Endothelial cell (in vitro differentiated cells): ENCODE data around the gene DCBLD2. TPM values are rescaled to one million over a fixed set of nuclear protein-coding genes. Genes with fewer than 3 reads are reported as not detected.
"Not testable (repeated sequence)": the region's sequence is repeated elsewhere in the genome, so short reads cannot be mapped to it uniquely, and the experiment has no call there.

Source experiments
- DNase-seq: peaks from one replicate; pipeline ENCODE4 v3.0.0; 2021; ENCODE audit warnings: low spot score
- H3K27ac Mint-ChIP-seq: one replicate; pipeline ENCODE4 v1.8.0; 2021; ENCODE audit warnings: mixed read lengths, inconsistent platforms; ENCODE audit not compliant: unreplicated experiment
- H3K27me3 Mint-ChIP-seq: one replicate; pipeline ENCODE4 v1.8.0; 2021; ENCODE audit warnings: mild to moderate bottlenecking, moderate library complexity, mixed read lengths, inconsistent platforms; ENCODE audit not compliant: unreplicated experiment
- H3K36me3 Mint-ChIP-seq: one replicate; pipeline ENCODE4 v1.8.0; 2021; ENCODE audit warnings: mild to moderate bottlenecking, low read depth, mixed read lengths, inconsistent platforms; ENCODE audit not compliant: unreplicated experiment
- H3K4me1 Mint-ChIP-seq: one replicate; pipeline ENCODE4 v1.8.0; 2021; ENCODE audit warnings: mild to moderate bottlenecking, mixed read lengths, inconsistent platforms; ENCODE audit not compliant: unreplicated experiment
- H3K4me3 Mint-ChIP-seq: one replicate; pipeline ENCODE4 v1.8.0; 2021; ENCODE audit warnings: mild to moderate bottlenecking, mixed read lengths, inconsistent platforms; ENCODE audit not compliant: unreplicated experiment
- H3K9me3 Mint-ChIP-seq: one replicate; pipeline ENCODE4 v1.8.0; 2021; ENCODE audit warnings: mixed read lengths, inconsistent platforms; ENCODE audit not compliant: unreplicated experiment
- CTCF ChIP-seq: fragments of 200-600 bp; sonication (generic); IDR thresholded peaks from one replicate; pipeline ENCODE4 v1.5.0; 2021; ENCODE audit warnings: antibody characterized with exemption; ENCODE audit not compliant: unreplicated experiment
- total RNA-seq: library from RNA; stranded (reverse); fragmentation: NEBNext Ultra II Directional; extraction: Animal tissue kit (Norgen Biotek cat#: 25700); gene quantifications from one replicate; pipeline ENCODE4 v1.2.1, GENCODE V29; 2021; ENCODE audit not compliant: unreplicated experiment

DCBLD2 gene
- total RNA-seq, 1 donor from 2014 or later: 26.9 TPM

- no peaks in the 10 kb centered on the region for H3K27me3 Mint-ChIP-seq
- H3K36me3 Mint-ChIP-seq: peaks cover 9% of the 10 kb centered on the region
- DNase-seq: no peak
- no peaks in the 10 kb centered on the region for H3K9me3 Mint-ChIP-seq
- TF ChIP-seq CTCF: no peak
- H3K4me3 Mint-ChIP-seq: no peak overlapping the region
- H3K4me1 Mint-ChIP-seq: peaks cover 10% of the 10 kb centered on the region
- no peak overlapping the region for H3K27ac Mint-ChIP-seq
Measured at GRCh38 chr3:98848108-98848507, 53.4 kb downstream of the DCBLD2 start.

GRCh38 chr3:98846101-98846500 lies 55.4 kb downstream of the DCBLD2 start:
- Mint-ChIP-seq H3K4me3 (no peak overlapping the region), H3K4me1 (peaks cover 6% of the 10 kb centered on the region), H3K27me3 (no peaks in the 10 kb centered on the region), H3K9me3 (no peaks in the 10 kb centered on the region), H3K27ac (no peak overlapping the region), H3K36me3 (peaks cover 9% of the 10 kb centered on the region)
- DNase-seq: no peak
- no peak for TF ChIP-seq CTCF

GRCh38 chr3:98843266-98843959 lies 58.1 kb downstream of the DCBLD2 start:
- TF ChIP-seq CTCF: no peak
- Mint-ChIP-seq H3K4me1 (no peaks in the 10 kb centered on the region), H3K27ac (no peak overlapping the region), H3K4me3 (no peak overlapping the region), H3K9me3 (peaks cover 5% of the 10 kb centered on the region), H3K27me3 (peaks cover 4% of the 10 kb centered on the region), H3K36me3 (peaks cover 26% of the 10 kb centered on the region)
- no peak for DNase-seq

- H3K36me3 Mint-ChIP-seq: peaks cover 24% of the 10 kb centered on the region
- H3K9me3 Mint-ChIP-seq: peaks cover 5% of the 10 kb centered on the region
- H3K27me3 Mint-ChIP-seq: peaks cover 6% of the 10 kb centered on the region
- H3K27ac Mint-ChIP-seq: no peak overlapping the region
- peak overlapping the region; percentile 19 for H3K4me3 Mint-ChIP-seq
- no peak for DNase-seq
- H3K4me1 Mint-ChIP-seq: no peaks in the 10 kb centered on the region
- TF ChIP-seq CTCF: no peak
Measured at GRCh38 chr3:98839846-98840245, 61.6 kb downstream of the DCBLD2 start.

- not testable (repeated sequence) for H3K27ac Mint-ChIP-seq, DNase-seq, H3K27me3 Mint-ChIP-seq, H3K4me1 Mint-ChIP-seq, H3K9me3 Mint-ChIP-seq, H3K4me3 Mint-ChIP-seq
- H3K36me3 Mint-ChIP-seq: peaks cover 15% of the 10 kb centered on the region
Measured at GRCh38 chr3:98831060-98831459, 70.4 kb downstream of the DCBLD2 start.
